HG03469 (cell line): ENCODE measurements around the gene CNTFR.

Experiments
- ATAC-seq: cut with Tn5 transposase; IDR thresholded peaks from one replicate; pipeline ENCODE4 v1.9.1; 2021; ENCODE audit warnings: mild to moderate bottlenecking, moderate library complexity, moderate number of reproducible peaks; ENCODE audit not compliant: unreplicated experiment

The CNTFR gene

DNA sequence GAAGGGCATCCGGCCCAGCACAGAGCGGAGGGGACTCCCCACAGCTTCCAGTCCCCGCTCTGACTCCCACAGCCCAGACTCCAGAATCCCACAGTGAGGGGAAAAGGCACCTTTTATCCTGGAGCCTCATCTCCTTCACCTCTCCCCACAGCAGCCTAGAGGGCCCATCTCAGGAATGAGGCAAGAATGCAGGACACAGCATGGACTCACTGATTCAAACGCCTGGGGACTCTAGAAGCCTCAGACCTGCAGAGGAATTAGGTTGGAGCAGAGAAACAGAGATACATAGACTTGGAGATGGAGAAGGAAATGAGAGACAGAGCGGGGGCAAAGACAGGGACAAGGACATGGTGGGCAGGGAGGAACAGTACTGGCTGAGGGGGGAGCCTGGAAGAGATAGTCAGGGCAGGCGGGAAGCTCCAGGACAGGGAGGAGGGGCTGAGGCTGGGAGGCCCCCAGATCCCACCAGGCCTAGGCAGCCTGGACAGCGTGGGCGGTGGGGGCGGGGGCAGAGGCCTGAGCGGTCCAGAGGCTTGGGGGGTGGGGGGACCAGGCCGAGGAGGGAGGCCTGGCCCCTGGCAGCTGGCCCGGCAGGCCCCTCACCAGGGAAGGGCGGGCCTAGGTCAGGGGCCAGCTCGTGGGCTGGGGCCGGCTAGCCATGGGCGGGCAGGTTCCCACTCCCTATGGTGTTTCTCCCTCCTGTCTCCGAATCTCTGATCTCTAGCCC lies 15.8 kb downstream of the CNTFR start:
- ATAC-seq, result no peak

- ATAC-seq, result no peak
Observed at GRCh38 chr9:34572628-34573027, 16.9 kb downstream of the CNTFR start.

DNA sequence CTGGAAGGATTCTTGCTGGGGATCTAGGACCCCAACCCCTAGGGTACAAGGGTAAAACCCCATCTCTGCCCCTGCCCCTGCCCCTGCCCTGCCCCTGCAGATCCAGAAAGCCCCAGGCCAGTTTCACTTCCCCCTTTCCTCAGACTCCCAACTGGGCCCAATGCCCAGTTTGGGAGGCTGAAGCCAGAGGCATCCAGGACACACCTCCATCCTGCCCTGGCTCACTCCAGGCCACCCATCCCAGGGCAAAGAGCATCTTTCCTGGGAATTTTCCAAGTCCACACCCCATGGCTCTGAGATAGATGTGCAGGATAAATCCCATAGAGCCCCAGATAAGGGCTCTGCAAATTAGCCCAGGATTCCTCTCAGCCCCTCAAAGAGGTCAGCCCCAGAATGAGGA lies 17.4 kb downstream of the CNTFR start:
- ATAC-seq, result no peak

- no peak for ATAC-seq
Observed at GRCh38 chr9:34571481-34571810, 18.1 kb downstream of the CNTFR start.

DNA sequence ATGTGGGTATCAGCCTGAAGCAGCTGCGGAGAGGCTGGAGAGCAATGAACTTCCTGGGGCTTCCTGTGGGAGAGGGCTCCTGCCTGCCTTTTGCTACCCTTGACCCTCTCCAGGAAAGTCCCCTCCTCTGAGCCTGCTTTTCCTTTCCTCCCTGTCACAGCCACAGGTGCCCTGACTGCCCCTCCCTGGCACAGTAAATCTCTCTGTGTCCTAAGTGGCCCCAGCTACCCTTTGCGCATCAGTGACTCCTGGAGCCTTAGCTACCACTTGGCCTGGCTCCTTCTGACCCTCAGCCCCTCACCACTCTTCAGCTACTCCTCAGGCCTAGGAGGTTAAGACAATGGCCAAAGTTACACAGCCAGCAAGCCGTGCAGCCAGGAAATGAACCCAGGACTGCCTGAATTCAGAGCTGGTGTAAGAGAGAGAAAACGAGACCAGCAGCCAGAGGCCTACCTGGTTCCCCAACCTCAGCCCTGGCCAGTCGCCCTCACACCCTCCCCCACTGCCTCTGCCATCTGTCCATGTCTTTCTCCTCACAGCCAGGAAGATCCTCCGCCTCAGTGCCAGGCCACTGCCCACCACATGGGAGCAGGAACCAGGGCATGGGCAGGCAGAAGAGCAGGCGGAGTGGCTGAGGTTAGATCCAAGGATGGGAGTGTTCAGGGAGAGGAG lies 18.6 kb downstream of the CNTFR start:
- no peak for ATAC-seq

GRCh38 chr9:34570376-34570775 lies 19.1 kb downstream of the CNTFR start:
- ATAC-seq, result no peak

DNA sequence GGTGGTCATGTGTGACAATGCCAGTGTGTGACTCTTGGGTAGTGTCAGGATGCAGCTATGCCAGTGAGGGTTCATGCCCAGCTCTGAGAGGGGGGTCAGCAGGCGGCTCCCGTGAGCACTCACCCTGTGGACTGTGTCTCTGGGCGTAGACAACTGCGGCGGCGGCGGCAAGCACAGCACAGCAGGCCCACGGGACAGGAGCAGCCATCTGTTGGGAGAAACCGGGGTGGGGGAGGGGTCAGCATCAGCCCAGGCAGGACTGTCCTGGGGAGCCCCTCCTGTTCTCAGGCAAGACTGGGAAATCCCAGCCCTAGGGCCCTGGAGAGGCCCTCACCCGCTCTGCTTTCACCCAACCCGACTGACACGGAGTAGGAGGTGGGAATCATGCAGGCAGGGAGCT lies 20.8 kb downstream of the CNTFR start:
- no peak for ATAC-seq

GRCh38 chr9:34568133-34568532 lies 21.4 kb downstream of the CNTFR start:
- no peak for ATAC-seq

GRCh38 chr9:34566972-34567371 lies 22.6 kb downstream of the CNTFR start:
- ATAC-seq, result no peak

- ATAC-seq, result no peak
Observed at GRCh38 chr9:34566322-34566721, 23.2 kb downstream of the CNTFR start.

- no peak for ATAC-seq
Observed at GRCh38 chr9:34565856-34566255, 23.7 kb downstream of the CNTFR start.

DNA sequence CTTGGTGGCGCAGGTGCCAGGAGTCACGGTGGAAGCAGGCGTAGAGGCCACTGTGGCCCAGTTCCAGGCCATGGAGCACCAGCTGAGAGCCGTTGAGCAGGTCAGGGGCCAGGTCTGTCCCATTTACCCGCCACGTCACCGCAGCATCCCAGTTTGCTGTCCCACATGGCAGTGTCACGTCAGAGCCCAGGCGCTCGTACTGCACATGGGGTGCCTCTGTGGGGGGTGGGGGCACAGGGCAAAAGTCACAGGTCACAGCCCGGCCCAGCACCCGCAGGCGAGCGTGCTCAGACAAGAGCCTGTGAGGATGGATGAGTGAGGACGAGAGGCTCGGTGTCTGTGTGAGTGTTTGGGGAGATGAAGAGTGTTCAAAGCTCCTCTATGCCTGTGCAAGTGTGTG lies 24.9 kb downstream of the CNTFR start:
- no peak for ATAC-seq

- ATAC-seq, result no peak
Observed at GRCh38 chr9:34563262-34563661, 26.3 kb downstream of the CNTFR start.

DNA sequence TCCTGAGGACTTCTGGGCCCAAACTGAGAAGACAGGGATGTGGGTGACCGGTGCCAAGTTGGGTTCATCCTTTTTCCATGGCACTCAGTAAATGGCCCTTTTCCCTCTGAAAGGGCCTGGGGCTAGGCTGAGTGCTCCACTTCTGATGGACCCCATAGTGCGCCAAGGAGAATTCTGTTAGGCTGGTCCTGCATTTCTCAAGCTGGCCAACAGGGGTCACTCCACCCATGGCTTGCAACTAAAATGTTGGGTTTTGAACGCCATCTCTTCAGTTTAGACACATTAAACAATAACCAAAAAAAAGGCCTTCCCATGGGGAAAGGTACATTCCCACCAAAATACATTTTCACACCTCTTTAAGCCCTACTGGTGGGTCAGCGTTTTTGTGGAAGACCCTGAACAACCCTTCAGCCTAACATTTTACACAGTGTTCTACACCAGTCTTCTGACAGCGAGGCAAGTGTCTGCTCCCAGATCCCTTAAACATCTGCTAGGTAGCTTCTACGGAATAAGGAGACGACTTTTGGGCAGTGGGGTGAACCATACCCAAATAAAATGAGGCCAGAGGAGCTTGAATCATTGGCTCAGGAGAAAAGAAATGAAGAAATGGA lies 27.3 kb downstream of the CNTFR start:
- no peak for ATAC-seq

GRCh38 chr9:34560599-34561214 lies 28.8 kb downstream of the CNTFR start:
- no peak for ATAC-seq

DNA sequence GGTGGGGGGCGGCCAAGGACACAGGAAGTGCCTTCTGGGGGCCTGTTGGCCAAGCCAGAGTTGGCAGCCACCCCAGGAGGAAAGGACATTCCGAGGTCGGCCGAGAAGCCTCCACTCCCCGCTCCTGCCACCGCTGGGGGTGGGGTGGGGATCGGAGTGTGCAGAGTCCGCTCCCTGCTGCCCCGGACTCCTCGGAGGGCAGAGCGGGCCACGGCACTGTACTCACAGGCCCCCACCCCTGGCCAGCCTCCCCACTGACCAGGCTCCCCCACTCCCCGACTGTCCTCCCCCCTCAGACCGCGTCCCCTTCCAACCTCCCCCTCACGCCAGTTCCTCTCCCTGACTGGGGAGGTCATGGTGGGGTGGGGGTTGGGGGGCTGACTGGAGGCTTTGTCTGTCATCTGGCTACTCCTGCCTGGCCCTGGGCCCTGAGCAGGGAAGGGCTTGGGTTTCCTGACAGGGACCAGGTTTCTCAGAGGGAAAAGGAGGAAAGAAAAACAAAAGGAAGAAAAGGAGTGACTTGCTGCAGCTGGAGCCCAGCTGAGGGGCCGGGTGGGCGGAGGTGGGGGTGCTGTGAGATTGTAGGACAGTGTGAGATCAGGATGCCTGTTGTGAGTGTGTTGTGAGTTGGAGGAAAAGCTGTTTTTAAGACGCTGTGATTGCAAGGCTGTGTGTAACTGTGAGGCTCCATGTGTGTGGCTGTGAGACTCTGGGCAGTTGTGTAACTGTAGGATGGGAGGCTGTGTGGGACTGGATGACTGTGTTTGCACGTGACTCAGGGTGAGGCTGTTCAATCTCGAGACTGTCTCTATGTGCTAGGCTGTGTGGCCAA lies 29.7 kb downstream of the CNTFR start:
- ATAC-seq, result no peak

DNA sequence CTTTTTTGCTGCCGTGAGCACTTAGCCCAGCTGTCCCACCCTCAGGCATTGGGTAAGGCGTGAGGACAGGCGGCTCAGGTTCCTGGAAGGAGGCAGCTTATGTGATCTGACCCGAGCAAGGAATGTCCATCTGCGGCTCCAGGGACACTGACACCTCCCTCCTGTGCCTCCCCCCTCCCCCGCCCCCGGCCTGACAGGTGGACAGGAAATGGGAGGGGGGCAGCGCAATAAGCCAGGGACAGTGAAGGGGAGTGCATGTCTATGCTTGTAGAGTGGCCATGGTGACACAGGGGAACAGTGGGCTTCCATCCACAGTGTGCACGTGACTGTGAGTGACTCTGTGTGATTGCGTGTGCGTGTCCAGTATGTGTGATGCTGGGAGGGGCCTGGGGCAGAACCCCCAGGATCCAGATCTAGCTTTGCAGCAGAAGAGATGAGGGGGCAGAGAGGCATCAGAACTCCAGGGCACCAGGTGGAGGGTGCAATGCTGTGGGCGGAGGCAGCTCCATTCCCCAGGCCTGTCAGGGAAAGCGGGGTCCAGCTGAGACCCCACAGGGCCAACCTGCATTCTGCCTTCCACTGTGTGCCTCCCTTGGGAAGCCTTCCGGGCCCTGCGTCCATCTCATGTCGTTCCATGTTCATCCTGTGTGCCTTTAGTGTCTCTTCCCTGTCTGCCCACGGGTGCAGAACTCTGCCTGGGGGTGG lies 30.5 kb downstream of the CNTFR start:
- no peak for ATAC-seq

GRCh38 chr9:34558364-34558763 lies 31.2 kb downstream of the CNTFR start:
- ATAC-seq, result no peak

GRCh38 chr9:34557426-34558321 lies 31.9 kb downstream of the CNTFR start:
- ATAC-seq, result no peak
